ENCODE measurements around the gene TAF9.
"Not testable (repeated sequence)": the region's sequence is repeated elsewhere in the genome, so short reads cannot be mapped to it uniquely, and the experiment has no call there.

The TAF9 gene

GRCh38 chr5:69334793-69335268 is 34.5 kb downstream of the TAF9 start:
- DNase-seq, result peak; percentile 67 to 73

GRCh38 chr5:69333668-69334315 is 35.5 kb downstream of the TAF9 start:
- not testable (repeated sequence) for DNase-seq

- DNase-seq, result no peak
These were observed 37.5 kb downstream of the TAF9 start for GRCh38 chr5:69331528-69332445.

GRCh38 chr5:69329905-69330489 is 39.3 kb downstream of the TAF9 start:
- DNase-seq, result no peak

- DNase-seq, result no peak
These were observed 43.0 kb downstream of the TAF9 start for GRCh38 chr5:69326365-69326764.

DNA sequence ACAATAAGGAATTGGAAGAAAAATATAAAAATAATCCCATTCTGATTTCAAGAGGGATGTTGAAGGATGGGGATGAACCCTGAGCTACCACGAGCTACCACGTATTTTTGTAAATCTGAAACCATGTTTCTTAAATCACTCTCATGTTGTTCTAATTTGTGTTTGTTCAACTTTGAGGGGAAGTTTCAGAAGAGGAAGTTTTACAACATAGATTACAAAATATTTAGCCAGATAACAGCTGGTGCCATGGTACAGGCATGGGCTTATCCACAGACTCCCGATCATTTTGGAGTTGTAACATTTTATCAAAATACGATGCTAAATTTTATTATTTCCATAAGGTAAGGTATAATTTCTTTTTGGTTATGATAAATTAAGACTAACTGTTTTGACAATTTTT is 51.9 kb downstream of the TAF9 start:
- DNase-seq, result no peak

DNA sequence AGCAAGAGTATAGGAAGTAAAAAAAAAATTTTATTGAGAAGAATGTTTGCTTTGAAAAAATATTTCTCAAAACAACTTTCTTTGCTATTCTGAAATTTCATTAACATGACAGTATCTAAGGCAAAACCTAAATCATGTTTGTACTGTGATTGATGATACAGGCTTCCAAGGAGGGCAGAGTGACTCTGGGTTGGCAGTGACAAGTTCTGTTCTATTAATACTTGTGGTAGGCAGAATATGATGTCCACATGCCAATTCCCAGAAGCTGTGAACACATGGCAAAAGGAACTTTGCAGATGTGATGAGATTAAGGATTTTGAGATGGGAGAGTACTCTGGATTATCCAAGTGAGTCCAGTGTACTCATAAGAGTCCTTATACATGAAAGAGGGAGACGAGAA is 53.3 kb downstream of the TAF9 start:
- DNase-seq, result no peak

Data from stimulated activated CD4-positive, alpha-beta T cell treated with anti-CD3 and anti-CD28 coated beads, Interleukin-2, amount 100 ng/mL, for 48 hours (primary cell).